HG03565 (cell line): ENCODE results near the gene QPCT.
A peak's percentile ranks its signal among the peaks of the same experiment; 100 is the strongest.
"Not testable (repeated sequence)": the region's sequence is repeated elsewhere in the genome, so short reads cannot be mapped to it uniquely, and the experiment has no call there.

Source experiments
- ATAC-seq: cut with Tn5 transposase; IDR thresholded peaks from one replicate; pipeline ENCODE4 v1.9.1; 2021; ENCODE audit warnings: mild to moderate bottlenecking, moderate library complexity; ENCODE audit not compliant: unreplicated experiment

Gene QPCT

DNA sequence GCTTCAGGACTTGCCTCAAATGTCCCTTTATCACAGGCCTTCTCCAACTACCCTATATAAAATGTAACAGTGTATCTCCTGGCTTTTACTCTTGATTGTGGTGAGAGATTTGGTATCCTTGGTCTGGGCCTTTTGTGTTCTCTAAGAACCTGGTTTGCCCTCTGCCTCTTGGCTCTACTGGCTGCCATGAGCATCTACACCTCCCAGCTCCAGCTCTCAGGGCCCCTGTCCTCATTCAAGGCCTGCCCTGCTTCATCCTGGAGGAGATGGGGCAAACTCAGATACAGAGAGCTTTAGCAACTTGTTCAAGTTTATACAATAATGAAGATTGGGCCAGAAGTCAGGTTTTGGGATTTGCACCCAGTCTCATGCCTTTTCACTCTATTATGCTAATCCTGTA lies 45.0 kb downstream of the QPCT start:
- ATAC-seq: no peak

DNA sequence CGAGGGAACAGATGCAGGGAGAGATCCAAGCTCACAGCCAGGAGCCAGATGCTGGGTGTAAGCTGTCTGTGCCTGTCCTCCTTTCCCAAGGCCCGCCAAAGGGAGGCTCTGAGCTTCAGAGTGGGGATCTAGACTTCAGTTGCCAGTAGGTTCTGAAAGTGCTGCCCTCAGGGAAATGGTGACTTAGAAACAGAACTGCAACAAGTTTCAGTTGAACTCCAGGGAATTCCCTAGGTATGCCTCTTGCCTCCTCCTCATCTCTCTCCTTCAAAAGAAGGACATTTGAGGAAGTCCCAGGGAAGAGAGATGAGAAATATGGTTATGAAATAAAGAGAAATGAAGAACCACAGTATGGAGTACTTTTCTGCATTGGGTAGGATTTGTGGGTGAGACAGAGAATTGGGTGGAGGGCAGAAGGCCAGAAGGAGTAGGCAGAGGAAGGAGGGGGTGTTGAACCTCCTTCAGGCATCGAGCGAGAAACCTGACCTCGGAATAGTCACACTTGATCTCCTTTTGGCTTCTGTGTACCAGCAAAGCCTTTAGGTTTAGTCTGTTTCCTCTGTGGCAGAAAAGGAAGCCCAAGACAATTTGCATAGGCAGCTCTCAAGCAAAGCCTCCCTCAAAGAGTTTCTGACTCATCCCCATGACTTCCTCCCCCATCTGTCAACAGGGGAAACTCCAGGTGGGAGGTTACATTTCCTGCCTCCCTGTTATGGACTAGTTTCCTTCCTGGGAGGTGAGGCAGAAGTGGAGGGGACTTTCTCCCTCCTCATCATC lies 45.7 kb downstream of the QPCT start:
- ATAC-seq: peak; percentile 92

DNA sequence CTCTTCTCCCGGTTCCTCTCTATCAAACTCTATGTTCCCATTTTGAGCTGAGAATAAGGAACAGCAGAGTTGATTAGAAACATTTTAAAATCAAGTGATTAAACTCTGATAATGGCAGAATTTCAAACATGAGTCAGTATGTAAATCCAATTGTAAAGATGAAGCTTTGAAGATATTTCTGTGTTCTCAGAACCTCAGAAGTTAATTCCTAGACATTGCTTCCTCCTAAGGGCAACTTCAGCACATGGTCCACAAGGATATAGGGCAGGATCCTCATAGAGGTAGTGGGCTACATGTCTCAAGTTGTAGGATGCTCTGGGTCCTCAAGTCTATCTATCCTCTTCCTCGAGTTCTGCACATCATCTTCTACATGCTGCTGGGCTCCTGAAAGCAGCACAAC lies 46.3 kb downstream of the QPCT start:
- ATAC-seq: no peak

DNA sequence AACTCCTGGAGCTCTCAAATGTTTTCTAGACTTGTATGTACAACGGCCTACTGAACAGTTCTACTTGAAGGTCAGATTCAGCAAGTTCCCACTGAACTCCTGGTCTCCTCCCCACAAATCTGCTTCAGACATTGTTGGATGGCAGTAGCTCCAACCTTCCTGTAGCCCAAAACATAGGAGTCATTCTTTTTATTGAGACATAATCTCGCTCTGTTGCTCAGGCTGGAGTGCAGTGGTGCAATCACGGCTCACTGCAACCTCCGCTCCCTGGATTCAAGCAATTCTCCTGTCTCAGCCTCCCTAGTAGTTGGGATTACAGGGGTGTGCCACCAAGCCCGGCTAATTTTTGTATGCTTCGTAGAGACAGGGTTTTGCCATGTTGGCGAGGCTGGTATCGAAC lies 47.3 kb downstream of the QPCT start:
- no peak for ATAC-seq

DNA sequence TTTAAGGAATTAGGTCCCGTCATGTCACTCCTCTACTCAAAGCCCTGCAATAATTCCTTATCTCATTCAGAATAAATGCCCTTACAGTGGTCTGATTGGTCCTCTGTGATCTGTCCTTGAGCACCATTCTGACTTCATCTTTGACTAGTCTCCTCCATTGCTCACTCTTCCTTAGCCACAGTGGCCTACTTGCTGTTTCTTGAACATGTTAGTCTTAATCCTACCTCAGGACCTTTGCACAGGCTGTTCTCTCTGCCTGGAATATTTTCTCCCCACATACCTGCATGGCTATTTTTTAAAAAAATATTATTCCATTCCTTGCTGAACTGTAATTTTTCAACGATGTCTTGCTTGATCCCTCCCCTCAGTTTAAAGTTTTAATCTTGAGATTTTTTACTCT lies 48.0 kb downstream of the QPCT start:
- no peak for ATAC-seq

DNA sequence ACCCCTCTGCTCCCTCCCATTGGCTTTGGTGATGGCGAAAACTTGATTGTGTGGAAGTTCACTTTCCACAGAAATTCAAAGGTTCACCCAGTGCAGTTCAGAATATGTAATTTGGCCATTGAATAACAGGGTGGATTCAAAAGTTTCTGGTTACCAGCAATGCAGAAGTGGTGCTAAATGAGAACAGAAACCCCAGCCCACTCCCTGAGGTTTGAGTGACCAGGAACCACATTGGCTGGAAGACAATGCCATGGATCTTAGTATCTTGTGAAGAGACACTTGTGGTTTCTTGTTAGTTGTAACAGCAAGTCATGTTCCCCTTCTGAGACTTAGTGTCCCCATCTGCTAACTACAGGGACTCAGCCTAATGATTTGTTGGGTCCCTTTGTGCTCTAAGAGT lies 49.8 kb downstream of the QPCT start:
- no peak for ATAC-seq

DNA sequence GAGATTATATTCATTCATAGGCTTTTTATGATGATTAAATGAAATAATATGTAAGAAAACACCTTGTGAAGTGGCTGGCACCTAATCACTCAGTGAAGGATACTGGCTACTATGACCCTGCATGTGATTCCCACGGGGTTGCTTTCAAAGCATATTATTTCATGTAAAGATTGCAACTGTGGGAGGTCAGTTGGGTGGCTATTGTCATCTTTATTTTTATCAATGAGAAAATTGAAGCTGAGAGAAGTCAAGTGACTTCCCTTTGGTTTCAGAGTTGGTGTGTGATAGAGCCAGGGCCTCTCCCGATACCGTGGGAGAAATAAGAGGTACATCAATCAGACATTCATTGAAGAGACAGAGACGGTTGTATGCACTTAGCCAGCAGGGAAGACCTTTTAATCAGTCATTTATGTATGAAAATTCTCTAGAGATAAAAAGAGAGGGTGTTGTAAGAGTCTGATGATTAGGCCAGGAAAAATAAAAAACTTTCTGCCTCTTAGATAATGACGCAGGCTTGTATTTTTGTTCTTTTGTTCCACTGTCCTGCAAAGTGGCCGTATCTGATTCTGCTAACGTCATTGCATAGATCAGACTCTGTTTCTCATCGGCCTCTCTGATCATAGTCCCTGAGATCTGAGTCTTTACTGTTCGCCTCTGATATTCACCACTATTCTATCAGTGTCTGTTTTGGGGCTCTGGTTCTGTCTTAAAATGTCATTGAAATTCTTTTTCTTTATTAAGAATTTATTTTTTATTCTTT lies 50.5 kb downstream of the QPCT start:
- ATAC-seq: no peak

DNA sequence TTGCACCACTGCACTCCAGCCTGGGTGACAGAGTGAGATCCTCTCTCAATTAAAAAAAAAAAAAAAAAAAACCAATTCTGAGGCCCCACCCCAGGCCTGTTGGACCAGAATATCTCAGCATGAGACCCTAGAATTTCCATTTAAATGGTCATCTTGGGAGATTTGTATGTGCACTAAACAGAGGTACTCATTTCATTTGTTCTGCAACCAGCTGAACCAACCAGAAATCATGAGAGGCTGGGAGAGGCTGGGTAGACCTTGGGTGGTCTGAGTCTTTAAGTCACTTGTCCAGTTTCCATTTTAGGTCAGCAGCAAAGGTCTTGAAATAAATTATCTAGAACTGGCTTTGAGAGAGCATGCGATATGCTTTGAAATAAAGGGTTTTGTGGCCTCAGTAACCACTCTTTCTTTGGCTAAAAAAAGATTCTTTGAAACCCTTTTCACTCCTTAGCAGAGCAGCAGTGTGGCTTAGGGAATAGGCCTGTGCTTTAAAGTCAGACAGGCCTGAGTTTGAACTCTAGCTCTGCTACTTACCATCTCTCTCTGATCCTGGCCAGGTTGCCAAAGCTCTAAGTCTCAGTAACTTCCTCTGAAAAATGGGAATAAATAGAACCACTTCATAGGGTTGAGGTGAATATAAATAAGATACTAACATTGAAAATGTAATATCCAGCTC lies 52.6 kb downstream of the QPCT start:
- ATAC-seq: no peak

DNA sequence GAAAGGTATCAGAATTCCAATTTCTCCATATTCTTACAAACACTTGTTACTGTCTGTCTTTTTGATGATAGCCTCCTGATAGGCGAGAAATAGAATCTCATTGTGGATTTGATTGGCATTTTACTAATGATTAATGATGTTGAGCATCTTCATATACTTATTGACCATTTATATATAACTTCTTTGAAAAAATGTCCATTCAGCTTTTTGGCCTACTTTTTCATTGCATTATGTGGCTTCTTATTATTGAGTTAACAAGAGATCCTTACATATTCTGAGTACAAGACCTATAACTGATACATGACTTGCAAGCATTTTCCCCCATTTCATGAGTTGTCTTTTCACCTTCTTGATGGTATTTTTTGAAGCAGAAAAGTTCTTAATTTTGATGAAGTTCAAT lies 54.6 kb downstream of the QPCT start:
- no peak for ATAC-seq

DNA sequence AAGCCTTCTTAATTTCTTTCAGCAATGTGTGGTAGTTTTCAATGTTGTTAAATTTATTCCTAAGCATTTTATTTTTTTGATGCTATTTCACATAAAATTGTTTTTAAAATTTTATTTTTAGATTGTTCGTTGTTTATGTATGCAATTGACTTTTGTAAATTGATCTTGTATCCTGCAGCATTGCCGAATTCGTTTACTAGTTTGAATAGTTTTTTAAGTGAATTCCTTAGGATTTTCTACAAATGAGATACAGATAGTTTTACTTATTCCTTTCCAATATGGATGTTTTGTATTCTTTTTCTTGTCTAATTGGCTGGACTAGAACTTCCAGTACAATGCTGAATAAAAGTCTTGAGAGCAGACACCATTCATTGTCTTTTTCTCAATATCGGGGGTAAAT lies 55.6 kb downstream of the QPCT start:
- no peak for ATAC-seq

DNA sequence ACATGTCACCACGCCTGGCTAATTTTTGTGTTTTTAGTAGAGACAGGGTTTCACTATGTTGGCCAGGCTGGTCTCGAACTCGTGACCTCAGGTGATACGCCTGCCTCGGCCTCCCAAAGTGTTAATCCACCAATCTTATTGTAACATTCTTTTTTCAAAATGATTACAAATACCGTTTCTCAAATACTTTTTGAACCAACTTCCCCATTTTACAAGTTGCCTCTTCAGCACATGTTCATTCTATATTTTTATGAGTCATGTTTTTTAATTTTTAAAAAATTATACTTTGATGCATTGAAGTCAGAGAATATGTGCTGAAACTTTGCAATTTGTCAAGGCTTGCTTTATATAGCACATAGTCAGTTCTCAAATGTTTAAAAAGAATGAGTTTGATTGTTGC lies 58.2 kb downstream of the QPCT start:
- no peak for ATAC-seq

DNA sequence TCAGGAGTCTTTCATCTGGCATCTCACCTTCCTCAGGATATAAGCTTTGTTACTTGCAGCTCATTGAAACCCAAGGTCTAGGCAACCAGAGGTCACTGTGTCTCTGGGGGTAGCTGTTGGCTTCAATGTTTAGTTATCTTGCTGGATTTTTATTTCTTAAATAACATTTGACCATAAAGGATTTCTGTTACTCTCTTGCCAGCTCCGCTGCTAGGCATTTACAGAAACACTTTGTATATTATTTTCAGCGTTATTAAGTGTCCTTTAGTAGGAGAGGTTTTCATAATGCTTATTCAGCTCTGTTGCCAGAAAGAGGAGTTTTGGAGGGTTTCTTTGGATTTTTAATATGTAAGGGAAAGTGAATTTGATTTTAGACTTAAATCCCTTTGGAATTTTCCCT lies 61.4 kb downstream of the QPCT start:
- ATAC-seq: no peak

DNA sequence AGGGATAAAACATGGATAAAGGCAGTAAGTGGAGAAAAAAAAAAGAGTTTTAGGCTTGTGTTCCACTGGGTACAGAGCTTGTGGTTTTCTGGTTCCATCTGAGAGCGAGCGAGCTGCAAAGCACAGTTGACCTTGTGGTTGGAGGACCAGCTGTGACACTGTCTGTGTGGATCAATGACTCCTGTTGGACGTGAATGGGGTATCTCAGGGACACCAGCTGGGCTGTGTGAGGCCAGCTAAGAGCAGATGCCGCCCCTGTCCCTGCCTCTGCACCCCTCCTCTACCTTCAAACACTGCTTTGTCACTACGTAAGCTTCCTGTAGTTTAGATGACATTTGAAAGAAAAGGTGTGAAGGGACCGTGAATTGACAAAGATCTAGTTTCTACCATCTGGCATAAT lies 67.8 kb downstream of the QPCT start:
- ATAC-seq: no peak

DNA sequence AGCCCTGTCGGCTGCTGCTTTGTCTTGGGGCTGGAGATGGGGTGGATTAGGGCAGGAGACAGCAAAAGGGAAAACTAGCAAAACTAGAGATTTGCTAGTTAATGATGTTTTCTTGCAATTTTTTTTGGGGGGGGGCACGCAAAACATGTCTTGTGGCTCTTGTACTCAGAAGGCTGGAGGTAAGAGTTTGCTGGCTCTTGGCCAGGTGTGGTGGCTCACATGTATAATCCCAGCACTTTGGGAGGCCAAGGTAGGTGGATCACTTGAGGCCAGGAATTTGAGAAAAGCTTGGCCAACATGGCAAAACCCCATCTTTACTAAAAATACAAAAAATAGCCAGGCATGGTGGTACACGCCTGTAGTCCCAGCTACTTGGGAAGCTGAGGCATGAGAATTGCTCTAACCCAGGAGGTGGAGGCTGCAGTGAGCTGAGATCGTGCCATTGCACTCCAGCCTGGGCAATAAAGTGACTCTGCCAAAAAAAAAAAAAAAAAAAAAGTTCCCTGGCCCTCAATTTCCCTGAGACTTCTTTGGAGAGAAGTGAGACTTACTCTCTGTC lies 69.6 kb downstream of the QPCT start:
- ATAC-seq: not testable (repeated sequence)

DNA sequence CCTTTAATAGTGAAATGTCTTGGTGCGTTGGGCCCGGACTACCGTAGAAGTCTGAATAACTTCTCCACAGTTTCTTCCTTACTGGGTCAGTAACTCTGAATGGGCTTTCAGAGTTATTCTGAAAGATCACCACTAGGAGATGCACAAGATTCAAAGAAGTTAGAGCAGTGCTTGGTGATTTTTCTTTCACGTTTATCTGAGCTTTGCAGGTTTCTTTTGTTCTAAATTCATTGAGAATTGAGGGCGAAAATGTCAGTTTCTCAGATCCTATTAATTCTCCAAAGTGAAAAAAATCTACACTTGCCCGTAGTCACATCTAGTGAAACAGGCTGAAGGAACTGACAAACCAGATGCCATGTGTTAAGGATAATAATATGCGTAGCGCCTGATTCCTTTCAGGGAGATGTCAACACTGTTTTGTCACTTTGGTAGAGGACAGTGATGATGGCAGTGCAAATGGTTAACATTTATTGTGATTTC lies 70.1 kb downstream of the QPCT start:
- ATAC-seq: peak; percentile 54

DNA sequence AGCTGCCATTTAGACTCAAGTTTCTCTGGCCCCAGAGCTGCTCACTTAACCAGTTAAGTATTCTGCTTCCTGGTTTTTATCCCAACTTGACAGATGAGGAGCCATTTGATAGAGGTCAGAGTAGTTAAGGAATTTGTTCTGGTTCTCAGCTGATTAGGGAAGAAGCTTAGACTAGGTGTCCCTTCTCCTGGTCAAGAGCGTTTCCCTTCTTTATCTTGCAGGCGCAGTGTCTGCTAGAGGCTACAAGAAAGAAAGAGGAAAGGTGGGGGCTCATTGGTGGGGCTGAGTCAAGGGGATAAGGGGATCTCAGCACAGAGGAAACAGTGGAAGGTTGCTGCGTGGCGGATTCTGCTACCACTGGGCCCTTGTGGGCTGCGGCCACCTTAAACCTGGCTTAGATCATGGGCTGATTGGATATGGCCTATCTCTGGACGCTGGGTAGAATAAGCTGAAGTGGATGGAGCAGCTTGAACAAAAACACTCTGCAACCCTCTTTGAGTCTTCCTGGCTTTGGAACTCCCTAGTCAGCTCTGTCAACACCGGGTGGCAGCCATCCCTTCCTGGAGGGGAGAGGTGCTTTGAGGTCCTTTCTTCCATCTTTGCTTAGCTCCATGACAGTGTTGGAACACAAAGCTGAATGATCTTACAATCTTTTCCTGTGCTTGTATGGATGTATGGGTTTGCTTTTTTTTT lies 70.8 kb downstream of the QPCT start:
- no peak for ATAC-seq

DNA sequence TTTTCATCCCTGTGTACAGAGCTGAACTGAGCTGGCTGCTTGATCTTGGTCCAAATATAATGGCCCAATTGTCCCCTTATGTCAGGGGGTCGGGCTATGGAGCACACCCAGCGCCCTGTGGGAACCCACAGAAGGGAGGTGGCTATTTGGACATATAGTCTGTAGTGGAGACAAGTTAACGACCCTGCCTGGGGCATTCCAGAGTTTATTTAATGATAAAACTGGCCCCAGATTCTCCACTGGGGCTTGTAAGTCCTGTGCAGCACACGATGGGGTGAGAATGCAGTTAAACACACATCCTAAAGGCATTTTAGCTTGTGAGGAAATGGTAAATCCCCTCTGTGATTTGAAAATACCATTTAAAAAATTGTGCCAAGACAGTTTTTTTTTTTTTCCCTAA lies 72.9 kb downstream of the QPCT start:
- ATAC-seq: no peak

DNA sequence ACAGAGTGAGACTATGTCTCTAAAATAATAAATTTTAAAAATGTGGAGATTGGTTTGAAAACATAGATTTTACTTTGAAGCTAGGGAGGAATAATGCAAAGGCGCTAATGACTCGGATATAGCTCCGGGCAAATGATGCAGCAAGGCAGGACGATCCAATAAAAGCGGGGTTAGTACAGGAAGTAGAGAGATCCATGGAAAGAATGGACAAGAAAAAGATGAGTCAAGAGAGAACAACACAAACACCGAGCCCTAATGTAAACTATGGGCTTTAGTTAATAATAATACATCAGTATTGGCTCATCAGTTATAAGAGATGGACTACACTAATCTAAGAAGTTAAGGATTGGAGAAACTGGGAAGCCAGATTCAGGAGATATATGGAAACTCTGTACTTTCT lies 74.5 kb downstream of the QPCT start:
- ATAC-seq: no peak

DNA sequence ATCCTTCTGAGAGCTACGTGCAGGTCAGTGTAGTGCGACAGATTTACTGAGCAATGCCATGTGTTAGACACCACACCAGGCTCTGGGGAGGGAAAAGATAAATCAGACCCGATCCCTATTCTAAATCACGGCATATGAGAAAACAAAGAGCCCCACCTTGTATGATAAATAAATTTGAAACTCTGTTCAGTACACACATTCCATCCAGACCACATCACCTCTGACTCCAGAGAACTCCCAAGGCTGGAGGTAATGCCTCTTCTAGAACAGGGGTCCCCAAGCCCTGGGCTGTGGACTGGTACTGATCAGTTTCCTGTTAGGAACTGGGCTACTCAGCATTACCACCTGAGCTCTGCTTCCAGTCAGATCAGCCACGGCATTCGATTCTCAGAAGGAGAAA lies 77.3 kb downstream of the QPCT start:
- ATAC-seq: no peak

DNA sequence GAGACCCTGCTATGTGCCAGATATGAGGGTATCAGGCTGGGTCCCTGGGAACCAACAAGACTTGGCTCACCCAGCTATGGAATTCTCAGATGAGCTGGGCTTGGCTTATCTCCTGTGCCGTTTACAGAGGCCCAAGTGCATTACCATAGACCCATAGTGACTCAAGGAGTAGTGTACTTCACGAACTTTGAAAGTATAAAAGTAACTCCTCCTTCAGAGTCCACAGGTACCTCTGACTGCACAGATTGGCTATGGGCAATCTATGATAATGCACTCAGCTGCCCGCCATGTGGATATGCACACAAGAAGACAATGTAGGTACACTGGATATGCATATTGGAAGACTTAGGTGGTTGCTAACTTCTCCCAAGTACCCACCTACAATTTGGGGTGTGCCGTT lies 78.4 kb downstream of the QPCT start:
- ATAC-seq: no peak
